HG03354 (cell line): ENCODE results near the gene KLF13.

Experiments
- ATAC-seq: cut with Tn5 transposase; IDR thresholded peaks from one replicate; pipeline ENCODE4 v1.9.1; 2021; ENCODE audit warnings: mild to moderate bottlenecking; ENCODE audit not compliant: unreplicated experiment, poor library complexity, severe bottlenecking

KLF13 gene

GRCh38 chr15:31390777-31391486, 64.3 kb downstream of the KLF13 start:
- ATAC-seq = no peak

DNA sequence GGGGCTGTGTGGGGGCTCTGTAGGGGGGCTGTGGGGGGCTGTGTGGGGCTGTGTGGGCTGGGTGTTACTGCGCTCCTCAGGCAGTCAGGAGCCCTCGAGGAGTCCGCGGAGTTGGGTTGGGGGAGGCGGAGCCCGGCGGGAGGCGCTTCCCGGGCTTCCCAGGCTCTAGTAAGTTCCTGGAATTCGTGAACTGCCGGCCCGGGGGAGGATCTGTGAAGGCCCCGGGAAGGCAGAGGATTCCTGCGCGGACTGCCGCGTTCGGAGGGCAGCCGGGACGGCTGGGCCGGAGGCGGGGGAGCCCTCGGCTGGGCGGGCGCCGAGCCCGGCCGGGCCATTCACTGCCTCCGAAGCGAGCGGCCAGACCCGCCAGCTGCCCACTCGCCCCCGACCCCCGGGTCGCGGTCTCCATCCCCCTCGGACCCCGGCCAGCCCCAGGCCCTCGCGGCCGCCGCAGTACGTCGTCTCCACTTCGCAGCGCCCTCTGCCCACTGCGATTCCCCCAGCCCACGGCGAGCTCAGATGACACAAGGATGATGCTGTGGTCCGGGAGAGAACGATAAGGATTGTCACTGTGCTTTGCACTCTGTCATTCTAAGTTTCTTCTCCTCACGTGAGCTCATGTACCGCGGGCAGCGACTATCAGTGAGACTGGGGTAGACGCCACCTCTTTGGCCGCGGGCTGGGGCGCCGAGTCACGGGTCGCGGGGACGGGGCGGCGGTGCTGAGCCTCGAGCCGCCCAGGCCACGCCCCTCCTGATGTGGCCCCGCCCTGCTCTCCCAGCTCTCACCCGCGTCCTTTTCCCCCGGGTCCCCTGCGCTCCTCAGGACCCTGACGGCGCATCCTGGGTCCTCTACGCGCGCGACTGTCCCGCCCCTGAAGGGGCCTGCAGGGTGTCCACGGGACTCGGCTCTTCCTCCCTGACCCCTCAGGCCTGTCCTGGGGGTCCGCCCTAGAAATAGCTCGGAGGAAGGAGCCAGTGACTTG, 65.3 kb downstream of the KLF13 start:
- ATAC-seq = peak; percentile 88

DNA sequence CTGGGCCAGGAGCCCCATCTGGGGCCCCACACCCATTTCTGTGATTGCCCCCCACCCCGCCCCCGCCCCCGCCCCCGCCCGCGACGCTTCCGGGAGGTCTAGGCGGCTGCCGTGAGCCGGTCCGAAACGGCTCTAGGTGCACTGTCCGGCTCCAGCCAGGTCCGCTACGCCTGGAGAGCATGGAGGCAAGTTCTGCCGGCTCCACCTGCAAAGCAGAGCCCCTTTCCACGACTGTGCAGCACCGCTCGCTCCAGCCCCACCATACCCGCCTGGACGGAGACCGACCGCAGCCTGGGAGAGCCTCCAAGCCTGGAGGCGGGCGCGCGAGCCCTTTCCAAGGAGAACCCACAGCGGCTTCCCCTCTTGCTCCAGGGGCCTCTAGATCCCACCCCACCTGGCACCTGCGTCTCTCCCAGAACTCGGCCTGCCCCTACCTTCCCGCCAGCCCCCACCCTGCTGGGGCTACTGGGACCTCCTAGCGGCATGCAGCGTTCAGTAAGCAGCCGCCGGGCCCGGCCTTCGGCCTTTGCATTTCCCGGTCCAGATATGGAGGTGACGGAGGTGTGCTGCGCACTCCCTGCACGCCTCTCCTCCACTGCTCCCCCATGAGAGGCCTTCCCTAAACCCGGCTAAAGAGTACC, 66.2 kb downstream of the KLF13 start:
- ATAC-seq = peak; percentile 41

- no peak for ATAC-seq
Measured at GRCh38 chr15:31393444-31394091, 66.9 kb downstream of the KLF13 start.

DNA sequence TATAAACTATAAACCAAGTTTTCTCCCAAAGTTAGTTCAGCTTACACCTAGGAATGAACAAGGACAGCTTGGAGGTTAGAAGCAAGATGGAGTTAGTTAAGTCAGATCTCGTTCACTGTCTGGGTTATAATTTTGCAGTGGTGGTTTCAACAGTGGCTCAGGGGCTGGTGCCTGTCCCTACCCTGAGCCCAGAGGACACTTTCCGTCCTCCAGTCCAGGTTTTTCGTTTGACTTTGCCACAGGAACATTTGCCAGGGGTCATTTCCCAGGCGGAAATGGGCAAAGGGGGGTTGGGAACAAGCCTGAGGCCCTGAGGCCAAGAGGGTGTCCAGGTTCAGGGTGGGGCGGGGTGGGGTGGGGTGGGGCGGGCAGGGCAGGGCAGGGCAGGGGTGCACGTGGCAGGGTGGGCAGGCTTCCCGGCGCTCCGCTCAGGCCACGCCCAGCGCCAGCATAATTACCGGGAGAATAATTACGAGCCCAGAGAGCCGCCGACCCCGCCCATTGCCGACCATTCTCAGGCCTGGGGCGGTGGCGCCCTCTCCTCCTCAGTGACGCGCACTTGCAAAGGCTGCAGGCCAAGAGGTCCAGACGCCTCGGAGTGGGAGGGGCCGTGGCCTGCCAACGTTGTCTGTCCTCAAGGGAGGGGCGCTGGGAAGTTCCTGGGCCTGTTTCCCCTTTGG, 70.4 kb downstream of the KLF13 start:
- no peak for ATAC-seq

- ATAC-seq = no peak
Measured at GRCh38 chr15:31397851-31398661, 71.4 kb downstream of the KLF13 start.

DNA sequence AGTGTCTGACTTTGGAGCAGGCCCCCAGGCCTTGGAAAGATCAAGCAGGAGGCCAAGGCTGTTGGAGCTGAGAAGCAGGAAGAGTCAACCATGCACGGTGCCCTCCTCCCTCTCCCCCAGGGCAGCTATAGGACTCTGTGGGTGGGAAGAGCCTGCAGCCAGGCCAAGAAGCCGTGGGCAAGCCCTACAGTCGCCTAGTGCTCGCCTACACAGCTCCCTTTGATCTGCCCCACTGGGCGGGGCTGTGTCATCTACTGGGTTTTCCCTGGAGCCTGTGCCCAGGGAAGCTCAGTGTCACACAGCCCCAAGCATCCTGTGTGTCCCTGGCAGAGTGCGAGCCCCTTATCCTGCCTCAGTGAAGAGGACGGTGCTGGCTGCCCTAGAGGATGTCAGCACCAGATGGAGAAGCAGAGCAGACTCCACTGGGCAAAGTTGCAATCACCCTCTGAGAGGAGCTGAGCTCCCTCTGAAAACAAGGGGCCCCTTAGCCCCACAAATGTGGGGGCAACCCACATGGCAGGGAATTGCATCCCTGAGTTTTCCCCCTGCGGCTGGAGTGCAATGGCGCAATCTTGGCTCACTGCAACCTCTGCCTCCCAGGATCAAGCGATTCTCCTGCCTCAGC, 72.2 kb downstream of the KLF13 start:
- ATAC-seq = no peak

DNA sequence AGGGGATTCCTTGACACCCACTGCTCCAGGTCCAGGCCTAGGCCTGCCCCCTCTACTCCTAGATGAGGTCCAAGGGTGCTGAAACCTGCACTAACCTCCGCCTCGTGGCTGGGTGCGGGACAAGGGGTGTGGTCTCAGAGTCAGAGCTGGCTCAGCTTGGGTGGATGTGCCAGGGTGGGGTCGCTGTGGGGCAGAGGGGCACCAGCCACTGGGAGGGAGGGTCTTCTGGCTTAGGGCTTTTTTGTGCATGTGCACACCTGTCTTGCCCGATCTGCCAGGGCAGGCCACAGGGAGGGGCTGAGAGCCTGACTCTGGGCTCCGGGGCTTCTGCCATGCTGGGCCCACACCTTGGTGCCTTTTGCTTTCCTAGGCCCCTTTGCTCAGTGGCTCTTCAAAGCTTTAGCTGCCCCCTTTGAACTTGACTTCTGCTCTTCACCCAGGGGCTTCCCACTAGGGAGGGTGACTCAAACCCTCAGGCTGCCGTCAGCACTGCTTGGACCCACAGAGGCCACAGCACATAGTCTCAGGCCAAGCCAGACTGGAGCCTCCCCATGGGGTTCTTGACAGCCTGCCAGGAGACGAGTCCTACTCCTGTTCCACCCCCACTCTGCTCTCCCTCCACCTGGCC, 73.0 kb downstream of the KLF13 start:
- no peak for ATAC-seq

GRCh38 chr15:31400222-31400927, 73.7 kb downstream of the KLF13 start:
- no peak for ATAC-seq

DNA sequence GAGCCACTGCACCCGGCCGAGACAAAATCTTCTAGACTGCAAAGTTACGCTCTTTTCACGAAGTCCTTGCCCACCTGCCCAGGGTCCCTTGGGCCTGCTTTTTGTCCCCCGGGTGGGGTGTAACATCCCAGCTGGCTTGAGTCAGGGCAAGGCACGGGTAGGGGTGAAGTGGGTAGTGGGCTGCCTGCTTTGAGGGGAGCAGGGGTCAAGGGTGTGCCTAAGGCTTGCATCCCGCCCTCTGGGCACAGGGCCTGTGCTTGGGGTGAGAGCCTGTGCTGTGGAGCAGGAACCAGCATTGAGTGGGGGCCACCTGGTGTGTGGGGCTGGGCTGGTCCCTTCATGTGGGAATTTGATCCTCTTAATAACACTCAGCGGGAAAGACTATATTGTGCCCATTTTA, 74.6 kb downstream of the KLF13 start:
- ATAC-seq = no peak

GRCh38 chr15:31402003-31402402, 75.4 kb downstream of the KLF13 start:
- ATAC-seq = no peak

GRCh38 chr15:31402511-31403056, 75.9 kb downstream of the KLF13 start:
- no peak for ATAC-seq

GRCh38 chr15:31403096-31403495, 76.5 kb downstream of the KLF13 start:
- no peak for ATAC-seq

DNA sequence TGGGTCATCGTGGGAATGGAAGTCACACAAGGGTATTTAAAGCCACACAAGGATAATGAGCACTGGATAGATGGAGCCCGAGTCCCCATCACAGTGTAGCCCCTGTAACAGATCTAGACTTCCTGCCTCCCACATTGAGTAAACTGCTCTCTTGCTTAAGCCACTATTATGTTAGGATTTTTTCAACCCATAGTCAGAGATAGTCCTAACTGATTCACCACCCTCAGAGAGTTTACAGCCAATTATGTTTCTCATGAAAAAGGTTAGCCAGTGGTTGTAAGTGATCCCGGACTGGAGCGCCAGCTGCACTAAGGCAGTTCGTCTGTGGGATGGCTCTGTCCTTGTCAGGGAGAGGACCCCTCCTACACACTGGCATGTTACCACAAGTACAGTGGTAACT, 77.0 kb downstream of the KLF13 start:
- no peak for ATAC-seq

GRCh38 chr15:31404345-31404744, 77.7 kb downstream of the KLF13 start:
- no peak for ATAC-seq

GRCh38 chr15:31405200-31405920, 78.7 kb downstream of the KLF13 start:
- ATAC-seq = no peak
